SW 1271 (cell line): ENCODE measurements around the gene TDRD7.

ENCODE experiments used
- DNase-seq, 2 experiments: peaks; one replicate each; lab custom pipeline; 2025; lab: John Stamatoyannopoulos, UW

Gene TDRD7

DNA sequence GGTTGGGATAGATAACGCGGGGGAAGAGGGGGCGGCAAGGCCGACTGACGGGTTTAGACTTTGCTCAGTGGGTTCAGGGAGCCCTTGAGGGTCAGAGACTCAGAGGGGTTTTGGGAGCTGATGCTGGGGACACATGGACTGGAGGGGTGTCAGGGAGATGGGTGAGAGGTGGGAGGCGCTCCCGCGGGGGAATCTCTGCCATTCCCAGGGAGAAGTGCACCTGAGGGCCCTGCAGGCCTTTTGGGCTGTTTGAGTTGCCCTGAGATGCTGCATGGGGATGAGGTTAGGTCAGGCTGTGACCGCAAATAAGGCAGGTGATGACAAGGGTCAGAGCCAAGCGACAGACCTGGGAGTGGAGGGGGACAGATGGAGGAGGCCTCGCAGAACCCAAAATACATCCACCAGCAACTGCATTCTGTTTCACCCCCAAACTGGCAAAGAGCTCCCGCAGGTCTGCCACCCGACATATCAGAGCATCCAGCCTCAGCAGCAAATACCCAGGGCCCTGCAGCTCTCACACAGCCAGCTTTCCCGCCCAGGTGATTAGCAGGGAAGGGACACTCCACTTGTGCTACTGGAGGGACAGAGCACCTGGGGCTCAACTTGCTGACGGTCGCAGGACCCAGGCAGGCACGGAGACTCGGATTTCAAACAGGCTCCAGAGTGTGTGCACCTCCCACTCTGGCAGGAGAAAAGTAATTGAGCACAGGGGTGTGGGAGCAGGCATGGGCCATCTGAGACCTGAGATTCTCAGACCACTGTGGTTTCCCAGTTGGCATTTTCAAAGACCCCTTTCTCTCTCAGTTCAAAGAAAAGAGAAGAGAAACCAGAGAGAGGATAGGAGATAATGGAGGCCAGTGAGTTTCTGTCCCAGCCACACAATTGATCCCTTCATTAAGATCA, 116.0 kb downstream of the TDRD7 start:
- DNase-seq = no peak

DNA sequence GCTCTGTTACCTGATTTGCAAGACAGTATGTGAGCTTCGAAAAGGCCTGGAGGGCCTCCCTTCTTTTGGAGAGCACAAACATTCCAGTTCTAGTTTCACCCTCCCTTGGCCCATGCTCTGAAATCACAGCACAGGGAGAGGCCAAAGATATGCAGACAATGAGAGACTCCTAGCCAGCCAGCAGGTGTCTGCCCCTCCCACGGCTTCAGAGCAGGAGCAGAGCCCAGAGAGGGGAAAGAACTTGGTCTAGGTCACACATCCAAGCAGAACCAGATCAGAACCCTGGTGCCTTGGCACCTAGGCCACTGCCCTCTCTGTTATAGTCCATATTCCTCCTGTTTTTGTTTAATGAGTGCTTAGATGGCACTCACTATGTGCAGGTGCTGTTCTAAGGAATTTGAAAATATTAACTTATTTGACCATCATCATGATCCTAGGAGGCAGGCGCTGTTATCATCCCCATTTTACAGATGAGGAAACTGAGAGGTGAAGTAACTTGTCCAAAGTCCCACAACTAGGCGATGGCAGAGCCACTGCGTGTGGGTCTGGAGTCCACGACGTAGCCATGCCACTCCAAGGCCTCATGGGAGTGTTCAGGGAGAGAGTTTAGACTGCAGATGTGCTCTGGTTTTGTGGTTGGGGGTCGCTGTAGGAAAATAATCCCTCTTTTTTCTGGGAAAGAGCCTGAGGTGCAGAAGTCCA, 116.8 kb downstream of the TDRD7 start:
- DNase-seq = no peak

DNA sequence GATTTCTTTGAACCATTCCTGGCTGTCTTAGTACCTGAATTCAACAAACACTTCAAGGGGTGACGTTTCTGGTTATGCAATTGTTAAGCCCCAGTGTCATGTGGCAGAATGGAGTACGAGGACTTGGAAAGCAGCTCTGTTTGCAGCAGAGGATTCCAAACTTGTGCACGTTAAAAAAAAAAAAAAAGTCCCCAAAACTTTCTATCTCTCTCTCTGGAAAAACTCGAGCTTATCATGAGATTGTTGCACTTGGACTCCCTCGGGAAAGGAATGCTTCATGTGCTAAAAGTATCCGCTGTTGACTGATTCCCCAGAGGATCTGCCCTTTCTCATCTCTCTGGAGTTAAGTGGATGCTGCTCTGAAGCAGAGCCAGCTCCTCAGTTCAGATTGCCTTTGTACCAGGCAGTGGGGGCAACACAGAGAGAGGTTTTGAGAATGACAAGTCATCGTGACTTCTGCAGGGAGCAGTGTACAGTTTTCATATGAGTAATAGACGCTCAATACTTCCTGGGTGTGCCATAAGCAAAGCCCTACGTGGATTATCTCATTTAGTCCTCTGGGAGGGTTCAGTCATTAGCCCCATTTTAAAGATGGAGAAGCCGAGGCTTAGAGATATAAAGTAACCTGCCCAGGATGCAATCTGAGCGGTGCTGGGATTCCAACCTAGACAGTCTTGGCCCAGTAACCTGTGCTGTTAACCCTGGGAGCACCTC, 117.6 kb downstream of the TDRD7 start:
- no peak for DNase-seq

DNA sequence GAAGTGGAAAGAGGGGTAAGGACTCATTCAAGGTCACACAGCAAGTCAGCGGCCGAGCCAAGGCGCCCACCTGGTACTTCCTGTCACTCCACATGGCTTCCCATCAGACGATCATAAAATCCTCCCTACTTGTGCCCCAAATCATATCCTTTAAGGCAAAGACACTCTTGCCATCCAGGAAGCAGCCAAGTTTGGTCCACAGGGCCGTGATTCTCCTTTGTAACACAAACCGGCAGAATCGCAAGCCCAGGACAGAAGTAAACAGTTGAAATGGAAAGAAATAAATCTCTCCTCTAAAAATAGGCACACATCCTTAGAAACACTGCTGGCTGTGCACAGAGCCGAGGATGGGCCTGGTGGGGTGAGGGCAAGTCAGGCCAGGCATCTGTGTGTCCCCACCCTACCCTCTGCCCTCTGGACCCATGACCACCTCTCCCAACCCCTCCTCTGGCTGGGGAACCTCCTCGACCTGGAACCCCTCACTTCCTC, 120.0 kb downstream of the TDRD7 start:
- no peak for DNase-seq

- DNase-seq = no peak
These were observed 122.3 kb downstream of the TDRD7 start for GRCh38 chr9:97534185-97534584.

- no peak for DNase-seq
These were observed 123.2 kb downstream of the TDRD7 start for GRCh38 chr9:97534961-97535594.

GRCh38 chr9:97535771-97536170, 123.9 kb downstream of the TDRD7 start:
- DNase-seq = no peak

GRCh38 chr9:97536480-97536879, 124.6 kb downstream of the TDRD7 start:
- no peak for DNase-seq

GRCh38 chr9:97543561-97543960, 131.7 kb downstream of the TDRD7 start:
- DNase-seq = no peak

GRCh38 chr9:97545486-97545885, 133.6 kb downstream of the TDRD7 start:
- no peak for DNase-seq
